Ecto neural progenitor cell (in vitro differentiated cells): ENCODE measurements around the gene RREB1.

ENCODE experiments used
- DNase-seq: peaks from one replicate; pipeline ENCODE4 v3.0.0-alpha.2; 2018; ENCODE audit warnings: low spot score

Gene RREB1

GRCh38 chr6:7300926-7301325 is 193.2 kb downstream of the RREB1 start:
- no peak for DNase-seq
